Measurements from ENCODE around the gene FAM111A. TPM values are rescaled to one million over a fixed set of nuclear protein-coding genes. Genes with fewer than 3 reads are reported as not detected.
"Not testable (repeated sequence)": the region's sequence is repeated elsewhere in the genome, so short reads cannot be mapped to it uniquely, and the experiment has no call there.

The FAM111A gene
- total and polyA plus RNA-seq, 4 donors: 14.9 to 73.3 (median 39.4) TPM

- ATAC-seq (ENCODE audit: insufficient read depth, low FRiP score): peak; percentile 68
- Histone ChIP-seq H3K4me1 (ENCODE audit: control insufficient read depth in 5 of 5, insufficient read depth in 5 of 5, low read length in 5 of 5) (no peaks in the 10 kb centered on the region), H3K4me3 (no peak overlapping the region), H3K27ac (ENCODE audit: low read depth in 1 of 2, low read length in 1 of 2) (no peak overlapping the region), H3K36me3 (ENCODE audit: control insufficient read depth in 4 of 4, insufficient read depth in 4 of 4, low read length in 4 of 4) (no peaks in the 10 kb centered on the region), H3K9ac (ENCODE audit: insufficient read depth in 1 of 2, low read length in 2 of 2) (no peak overlapping the region), H3K27me3 (ENCODE audit: control insufficient read depth in 3 of 3, insufficient read depth in 3 of 3, low read length in 2 of 3) (peaks cover 0 to 7% (median 6%) of the 10 kb centered on the region in 3 donors), H3K9me3 (ENCODE audit: control insufficient read depth in 4 of 4, insufficient read depth in 3 of 4, low read length in 3 of 4) (no peaks in the 10 kb centered on the region)
- WGBS, 2 donors: 89 to 96% methylated on average over 5 of the region's 5 CpGs
- TF ChIP-seq CTCF (IDR thresholded peaks at IDR 0.05; ENCODE audit: control extremely low read depth, extremely low read depth): peak; percentile 25
- DNase-seq: peak; percentile 55 to 67 (median 65)
Measured at GRCh38 chr11:59097113-59097708, 45.4 kb upstream of the FAM111A start.

GRCh38 chr11:59097938-59098337, 44.7 kb upstream of the FAM111A start:
- not testable (repeated sequence) for H3K27me3 ChIP-seq (ENCODE audit: control insufficient read depth in 3 of 3, insufficient read depth in 3 of 3, low read length in 2 of 3); H3K9ac ChIP-seq (ENCODE audit: insufficient read depth in 1 of 2, low read length in 2 of 2); H3K4me1 ChIP-seq (ENCODE audit: control insufficient read depth in 5 of 5, insufficient read depth in 5 of 5, low read length in 5 of 5); H3K9me3 ChIP-seq (ENCODE audit: control insufficient read depth in 4 of 4, insufficient read depth in 3 of 4, low read length in 3 of 4); H3K36me3 ChIP-seq (ENCODE audit: control insufficient read depth in 4 of 4, insufficient read depth in 4 of 4, low read length in 4 of 4); DNase-seq; H3K27ac ChIP-seq (ENCODE audit: low read depth in 1 of 2, low read length in 1 of 2); H3K4me3 ChIP-seq; ATAC-seq (ENCODE audit: insufficient read depth, low FRiP score)
- 82 to 91% methylated on average over 8 of the region's 8 CpGs for WGBS, 2 donors

GRCh38 chr11:59102259-59102765, 40.3 kb upstream of the FAM111A start:
- peak; percentile 61 for ATAC-seq (ENCODE audit: insufficient read depth, low FRiP score)

More at GRCh38 chr11:59102259-59102765, 40.3 kb upstream of the FAM111A start:
- H3K4me3 ChIP-seq: no peak overlapping the region
- 5 to 9% methylated on average over 23 of the region's 23 CpGs for WGBS, 2 donors
- peaks cover 0 to 7% (median 6%) of the 10 kb centered on the region in 3 donors for H3K27me3 ChIP-seq (ENCODE audit: control insufficient read depth in 3 of 3, insufficient read depth in 3 of 3, low read length in 2 of 3)
- no peak overlapping the region for H3K27ac ChIP-seq (ENCODE audit: low read depth in 1 of 2, low read length in 1 of 2)
- peak; percentile 51 to 67 (median 54) for DNase-seq
- peak overlapping the region in 1 of 2 donors; percentile 75 for H3K9ac ChIP-seq (ENCODE audit: insufficient read depth in 1 of 2, low read length in 2 of 2)
- H3K9me3 ChIP-seq (ENCODE audit: control insufficient read depth in 4 of 4, insufficient read depth in 3 of 4, low read length in 3 of 4): no peaks in the 10 kb centered on the region
- H3K36me3 ChIP-seq (ENCODE audit: control insufficient read depth in 4 of 4, insufficient read depth in 4 of 4, low read length in 4 of 4): no peaks in the 10 kb centered on the region
- peaks cover 0 to 5% (median 4%) of the 10 kb centered on the region in 5 donors for H3K4me1 ChIP-seq (ENCODE audit: control insufficient read depth in 5 of 5, insufficient read depth in 5 of 5, low read length in 5 of 5)
- TF ChIP-seq CTCF (IDR thresholded peaks at IDR 0.05; ENCODE audit: control extremely low read depth, extremely low read depth): peak; percentile 12

Data from lung (tissue), 12 donors.